ENCODE results near the gene RNU4-1.

DNA sequence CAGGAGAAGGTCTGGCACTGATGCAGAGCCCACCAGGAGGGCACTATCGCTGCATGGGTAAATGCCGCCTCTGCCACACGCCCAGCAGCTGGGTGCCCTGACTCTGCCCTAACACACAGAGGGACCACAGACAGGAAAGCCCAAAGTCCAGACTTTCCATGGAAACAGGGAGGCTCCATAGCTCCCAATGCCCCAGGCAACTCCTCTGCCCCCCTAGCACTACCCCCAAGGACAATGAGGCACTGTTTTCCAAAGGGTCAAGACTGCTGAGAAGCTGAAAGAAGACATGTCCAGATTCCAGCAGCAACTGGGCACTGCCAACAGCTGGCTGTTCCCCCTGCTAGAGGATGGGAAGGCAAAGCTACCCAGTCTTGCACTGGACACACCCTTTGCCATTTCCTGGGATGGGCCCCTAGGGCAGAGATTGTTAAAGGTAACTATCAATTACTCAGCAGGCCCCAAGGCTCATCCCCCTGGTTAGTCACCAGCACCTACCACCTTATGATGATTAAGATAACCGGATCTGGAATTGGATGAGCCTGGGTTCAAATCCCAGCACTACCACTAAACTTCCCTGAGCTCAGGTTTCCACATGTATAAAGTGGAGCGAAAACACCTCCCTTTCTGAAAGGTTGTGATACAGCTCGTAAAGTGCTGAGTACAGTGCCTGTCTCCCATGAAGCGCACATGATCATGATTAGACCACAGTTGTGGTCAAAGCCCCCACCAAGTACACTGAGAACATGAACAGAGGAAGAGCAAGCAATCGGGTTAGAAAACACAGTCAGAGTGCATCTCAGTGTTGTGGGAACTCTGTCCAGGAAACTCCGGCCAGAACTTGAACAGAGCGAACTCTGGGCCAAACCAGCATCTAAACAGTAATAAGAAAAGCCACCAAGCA lies 30.8 kb downstream of the RNU4-1 start:
- TF ChIP-seq, protein P1, sequence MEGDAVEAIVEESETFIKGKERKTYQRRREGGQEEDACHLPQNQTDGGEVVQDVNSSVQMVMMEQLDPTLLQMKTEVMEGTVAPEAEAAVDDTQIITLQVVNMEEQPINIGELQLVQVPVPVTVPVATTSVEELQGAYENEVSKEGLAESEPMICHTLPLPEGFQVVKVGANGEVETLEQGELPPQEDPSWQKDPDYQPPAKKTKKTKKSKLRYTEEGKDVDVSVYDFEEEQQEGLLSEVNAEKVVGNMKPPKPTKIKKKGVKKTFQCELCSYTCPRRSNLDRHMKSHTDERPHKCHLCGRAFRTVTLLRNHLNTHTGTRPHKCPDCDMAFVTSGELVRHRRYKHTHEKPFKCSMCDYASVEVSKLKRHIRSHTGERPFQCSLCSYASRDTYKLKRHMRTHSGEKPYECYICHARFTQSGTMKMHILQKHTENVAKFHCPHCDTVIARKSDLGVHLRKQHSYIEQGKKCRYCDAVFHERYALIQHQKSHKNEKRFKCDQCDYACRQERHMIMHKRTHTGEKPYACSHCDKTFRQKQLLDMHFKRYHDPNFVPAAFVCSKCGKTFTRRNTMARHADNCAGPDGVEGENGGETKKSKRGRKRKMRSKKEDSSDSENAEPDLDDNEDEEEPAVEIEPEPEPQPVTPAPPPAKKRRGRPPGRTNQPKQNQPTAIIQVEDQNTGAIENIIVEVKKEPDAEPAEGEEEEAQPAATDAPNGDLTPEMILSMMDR (conservative IDR thresholded peaks at IDR 0.05; ENCODE audit: low read depth, low read length): no peak
- TF ChIP-seq EZH2phosphoT487 (IDR thresholded peaks at IDR 0.05; ENCODE audit: borderline replicate concordance, low read length): no peak

Measured in PC-3 (cell line).